ENCODE measurements around the gene KRT73. TPM values are rescaled to one million over a fixed set of nuclear protein-coding genes. Genes with fewer than 3 reads are reported as not detected.

The KRT73 gene
- total RNA-seq, 4 donors from 2014 or later, result 3.0 to 15.3 (median 6.0) TPM

GRCh38 chr12:52628841-52629240 is 10.5 kb upstream of the KRT73 start:
- no peak for TF ChIP-seq POLR2A (IDR thresholded peaks at IDR 0.05)
- no peak for TF ChIP-seq CTCF (IDR thresholded peaks at IDR 0.05)
- 85 to 87% methylated on average over 2 of the region's 2 CpGs for WGBS, 2 donors
- DNase-seq (ENCODE audit: low spot score in 2 of 2), result no peak
- intact Hi-C loops (cut with DNase I; ENCODE audit: low total_unique reads), result no loop called here
- H3K4me3 ChIP-seq (ENCODE audit: low read depth, poor library complexity, severe bottlenecking), result no peak overlapping the region

GRCh38 chr12:52628111-52628507 is 9.8 kb upstream of the KRT73 start:
- no peak for TF ChIP-seq CTCF (IDR thresholded peaks at IDR 0.05)
- TF ChIP-seq POLR2A (IDR thresholded peaks at IDR 0.05), result no peak
- intact Hi-C loops (cut with DNase I; ENCODE audit: low total_unique reads), result no loop called here
- WGBS, 2 donors, result 89 to 91% methylated on average over 4 of the region's 4 CpGs
- DNase-seq (ENCODE audit: low spot score in 2 of 2), result no peak
- H3K4me3 ChIP-seq (ENCODE audit: low read depth, poor library complexity, severe bottlenecking), result no peak overlapping the region

GRCh38 chr12:52627395-52628110 is 9.2 kb upstream of the KRT73 start:
- intact Hi-C loops (cut with DNase I; ENCODE audit: low total_unique reads), result no loop called here
- H3K4me3 ChIP-seq (ENCODE audit: low read depth, poor library complexity, severe bottlenecking), result no peak overlapping the region
- 70 to 82% methylated on average over 2 of the region's 2 CpGs for WGBS, 2 donors
- peak in 1 of 2 donors; percentile 48 for DNase-seq (ENCODE audit: low spot score in 2 of 2)
- TF ChIP-seq CTCF (IDR thresholded peaks at IDR 0.05), result no peak

GRCh38 chr12:52622349-52622748 is 4.0 kb upstream of the KRT73 start:
- H3K4me3 ChIP-seq (ENCODE audit: low read depth, poor library complexity, severe bottlenecking), result no peak overlapping the region
- intact Hi-C loops (cut with DNase I; ENCODE audit: low total_unique reads), result no loop called here
- DNase-seq (ENCODE audit: low spot score in 2 of 2), result peak in 1 of 2 donors; percentile 12
- 87 to 90% methylated on average over 5 of the region's 5 CpGs for WGBS, 2 donors
- TF ChIP-seq CTCF (IDR thresholded peaks at IDR 0.05), result no peak

GRCh38 chr12:52618866-52619265 is 507 bp upstream of the KRT73 start:
- intact Hi-C loops (cut with DNase I; ENCODE audit: low total_unique reads), result no loop called here
- 84 to 85% methylated on average over 2 of the region's 2 CpGs for WGBS, 2 donors
- no peak for DNase-seq (ENCODE audit: low spot score in 2 of 2)
- H3K4me3 ChIP-seq (ENCODE audit: low read depth, poor library complexity, severe bottlenecking), result no peak overlapping the region
- TF ChIP-seq CTCF (IDR thresholded peaks at IDR 0.05), result no peak
- TF ChIP-seq POLR2A (IDR thresholded peaks at IDR 0.05), result no peak

GRCh38 chr12:52617403-52617785 is 965 bp downstream of the KRT73 start:
- intact Hi-C loops (cut with DNase I; ENCODE audit: low total_unique reads), result no loop called here
- no peak for TF ChIP-seq POLR2A (IDR thresholded peaks at IDR 0.05)
- TF ChIP-seq CTCF (IDR thresholded peaks at IDR 0.05), result no peak
- H3K4me3 ChIP-seq (ENCODE audit: low read depth, poor library complexity, severe bottlenecking), result no peak overlapping the region
- WGBS, 2 donors, result 80 to 95% methylated on average over 7 of the region's 7 CpGs
- no peak for DNase-seq (ENCODE audit: low spot score in 2 of 2)
